DOHH2 (cell line): ENCODE results near the gene SCG5.

ENCODE experiments used
- H3F3A ChIP-seq: fragments of 200-600 bp; sonication (generic), shearing (Covaris generic); 2 replicates; pipeline ENCODE4 v1.6.0; 2016; ENCODE audit warnings: antibody characterized with exemption, mild to moderate bottlenecking; ENCODE audit not compliant: control insufficient read depth, insufficient read depth
- H3K27ac ChIP-seq: fragments of 200-600 bp; sonication (generic); 2 replicates; pipeline ENCODE4 v1.5.1; 2014; ENCODE audit warnings: low read depth, mild to moderate bottlenecking, low read length, moderate library complexity
- H3K27me3 ChIP-seq: fragments of 200-600 bp; sonication (generic); 2 replicates; pipeline ENCODE4 v1.6.1; 2014; ENCODE audit warnings: mild to moderate bottlenecking, low read length, mixed read lengths; ENCODE audit not compliant: control insufficient read depth
- H3K36me3 ChIP-seq: fragments of 200-600 bp; sonication (generic); 2 replicates; pipeline ENCODE4 v1.6.1; 2014; ENCODE audit warnings: mild to moderate bottlenecking, low read length, moderate library complexity, mixed read lengths; ENCODE audit not compliant: control insufficient read depth
- H3K4me1 ChIP-seq: fragments of 200-600 bp; sonication (generic); 2 replicates; pipeline ENCODE4 v1.6.1; 2014; ENCODE audit warnings: mild to moderate bottlenecking, low read length, mixed read lengths; ENCODE audit not compliant: control insufficient read depth
- H3K4me2 ChIP-seq: fragments of 200-600 bp; sonication (generic); 2 replicates; pipeline ENCODE4 v1.6.0; 2014; ENCODE audit warnings: mild to moderate bottlenecking, low read length, moderate library complexity
- H3K4me3 ChIP-seq: fragments of 200-600 bp; sonication (generic); 2 replicates; pipeline ENCODE4 v1.5.1; 2014; ENCODE audit warnings: mild to moderate bottlenecking, low read length, mixed read lengths
- H3K79me2 ChIP-seq: fragments of 200-600 bp; sonication (generic); 2 replicates; pipeline ENCODE4 v1.6.1; 2014; ENCODE audit warnings: mild to moderate bottlenecking, low read length, mixed read lengths; ENCODE audit not compliant: control insufficient read depth
- H3K9me2 ChIP-seq: fragments of 200-600 bp; sonication (generic); replicated peaks from 2 replicates; pipeline ENCODE4 v1.6.1; 2014; ENCODE audit warnings: mild to moderate bottlenecking, low read length, mixed read lengths; ENCODE audit not compliant: control insufficient read depth
- H3K9me3 ChIP-seq: fragments of 200-600 bp; sonication (generic); 2 replicates; pipeline ENCODE4 v1.6.1; 2014; ENCODE audit warnings: antibody characterized with exemption, low read length, mixed read lengths; ENCODE audit not compliant: control insufficient read depth, insufficient read depth
- H4K20me1 ChIP-seq: fragments of 200-600 bp; sonication (generic); 2 replicates; pipeline ENCODE4 v1.6.0; 2014; ENCODE audit warnings: low read depth, mild to moderate bottlenecking, antibody characterized with exemption, low read length, moderate library complexity; ENCODE audit not compliant: control insufficient read depth, insufficient read depth
- EZH2phosphoT487 ChIP-seq: fragments of 200-600 bp; sonication (generic); IDR thresholded peaks from 2 replicates; pipeline ENCODE4 v1.6.1; 2017; ENCODE audit warnings: borderline replicate concordance, mild to moderate bottlenecking, antibody characterized with exemption, low read length, moderate library complexity, mixed read lengths
- TF ChIP-seq, protein P1 (sequence below): fragments of 200-600 bp; sonication (generic); IDR thresholded peaks from one replicate; pipeline ENCODE4 v1.5.1; 2014; ENCODE audit warnings: antibody characterized with exemption, mild to moderate bottlenecking, low read depth, low read length; ENCODE audit not compliant: poor library complexity, severe bottlenecking

The SCG5 gene

DNA sequence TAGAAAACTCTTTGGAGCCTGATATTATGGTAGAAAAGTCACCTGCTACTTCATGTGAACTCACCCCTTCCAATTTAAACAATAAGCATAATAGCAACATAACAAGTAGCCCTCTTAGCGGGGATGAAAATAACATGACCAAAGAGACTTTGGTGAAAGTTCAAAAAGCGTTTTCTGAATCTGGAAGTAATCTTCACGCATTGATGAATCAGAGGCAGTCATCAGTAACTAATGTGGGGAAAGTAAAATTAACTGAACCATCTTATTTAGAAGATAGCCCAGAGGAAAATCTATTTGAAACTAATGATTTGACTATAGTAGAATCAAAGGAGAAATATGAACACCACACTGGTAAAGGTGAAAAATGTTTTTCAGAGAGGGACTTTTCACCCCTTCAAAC, 5.1 kb upstream of the SCG5 start:
- Histone ChIP-seq H3K79me2 (peaks cover 10% of the 10 kb centered on the region), H3K9me3 (no peaks in the 10 kb centered on the region), H3K9me2 (no peaks in the 10 kb centered on the region), H3K27ac (peak overlapping the region; percentile 19), H3K4me1 (peaks cover 36% of the 10 kb centered on the region), H4K20me1 (peaks cover 3% of the 10 kb centered on the region; the same call in 1 of the 2 replicates), H3F3A (peaks cover 8% of the 10 kb centered on the region; the same call in 1 of the 2 replicates), H3K4me3 (no peak overlapping the region), H3K36me3 (peaks cover 88% of the 10 kb centered on the region), H3K27me3 (no peaks in the 10 kb centered on the region), H3K4me2 (no peak overlapping the region)
- TF ChIP-seq, protein P1, sequence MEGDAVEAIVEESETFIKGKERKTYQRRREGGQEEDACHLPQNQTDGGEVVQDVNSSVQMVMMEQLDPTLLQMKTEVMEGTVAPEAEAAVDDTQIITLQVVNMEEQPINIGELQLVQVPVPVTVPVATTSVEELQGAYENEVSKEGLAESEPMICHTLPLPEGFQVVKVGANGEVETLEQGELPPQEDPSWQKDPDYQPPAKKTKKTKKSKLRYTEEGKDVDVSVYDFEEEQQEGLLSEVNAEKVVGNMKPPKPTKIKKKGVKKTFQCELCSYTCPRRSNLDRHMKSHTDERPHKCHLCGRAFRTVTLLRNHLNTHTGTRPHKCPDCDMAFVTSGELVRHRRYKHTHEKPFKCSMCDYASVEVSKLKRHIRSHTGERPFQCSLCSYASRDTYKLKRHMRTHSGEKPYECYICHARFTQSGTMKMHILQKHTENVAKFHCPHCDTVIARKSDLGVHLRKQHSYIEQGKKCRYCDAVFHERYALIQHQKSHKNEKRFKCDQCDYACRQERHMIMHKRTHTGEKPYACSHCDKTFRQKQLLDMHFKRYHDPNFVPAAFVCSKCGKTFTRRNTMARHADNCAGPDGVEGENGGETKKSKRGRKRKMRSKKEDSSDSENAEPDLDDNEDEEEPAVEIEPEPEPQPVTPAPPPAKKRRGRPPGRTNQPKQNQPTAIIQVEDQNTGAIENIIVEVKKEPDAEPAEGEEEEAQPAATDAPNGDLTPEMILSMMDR: no peak
- no peak for TF ChIP-seq EZH2phosphoT487

DNA sequence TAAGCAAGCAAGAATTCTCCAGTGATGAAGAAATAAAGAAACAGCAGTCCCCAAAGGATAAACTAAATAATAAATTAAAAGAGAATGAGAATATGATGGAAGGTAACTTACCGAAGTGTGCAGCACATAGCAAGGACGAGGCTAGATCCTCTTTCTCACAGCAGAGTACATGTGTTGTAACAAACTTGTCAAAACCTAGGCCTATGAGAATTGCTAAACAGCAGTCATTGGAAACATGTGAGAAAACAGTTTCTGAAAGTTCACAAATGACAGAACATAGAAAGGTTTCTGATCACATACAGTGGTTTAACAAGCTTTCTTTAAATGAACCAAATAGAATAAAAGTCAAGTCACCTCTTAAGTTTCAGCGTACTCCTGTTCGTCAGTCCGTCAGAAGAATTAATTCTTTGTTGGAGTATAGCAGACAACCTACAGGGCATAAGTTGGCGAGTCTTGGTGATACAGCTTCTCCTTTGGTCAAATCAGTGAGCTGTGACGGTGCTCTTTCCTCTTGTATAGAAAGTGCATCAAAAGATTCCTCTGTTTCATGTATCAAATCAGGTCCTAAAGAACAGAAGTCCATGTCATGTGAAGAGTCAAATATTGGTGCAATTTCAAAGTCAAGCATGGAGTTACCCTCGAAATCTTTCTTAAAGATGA, 4.5 kb upstream of the SCG5 start:
- no peak overlapping the region for H3K4me3 ChIP-seq

DNA sequence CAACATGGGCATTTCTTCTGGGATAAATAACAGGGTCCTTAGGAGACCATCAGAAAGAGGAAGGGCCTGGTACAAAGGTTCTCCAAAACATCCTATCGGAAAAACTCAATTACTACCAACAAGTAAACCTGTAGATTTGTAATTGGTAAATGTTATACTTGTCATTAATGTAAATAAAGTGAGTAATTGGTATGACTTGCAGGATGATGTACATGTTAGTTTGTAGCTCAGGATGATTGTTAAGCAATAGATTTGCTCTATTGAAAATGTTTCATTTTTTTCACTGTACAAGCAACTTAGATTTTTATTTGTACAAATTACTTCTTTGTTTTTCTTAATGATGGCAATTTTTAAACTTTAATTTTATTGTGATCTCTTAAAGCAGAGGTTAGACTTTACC, 3.8 kb upstream of the SCG5 start:
- H3K36me3 ChIP-seq: peaks cover 80% of the 10 kb centered on the region
- no peaks in the 10 kb centered on the region for H3K27me3 ChIP-seq
- no peak overlapping the region for H3K4me2 ChIP-seq
- peaks cover 36% of the 10 kb centered on the region for H3K4me1 ChIP-seq
- H3K4me3 ChIP-seq: no peak overlapping the region
- no peaks in the 10 kb centered on the region for H3K9me2 ChIP-seq
- H3K9me3 ChIP-seq: no peaks in the 10 kb centered on the region
- peaks cover 8% of the 10 kb centered on the region; the same call in 1 of the 2 replicates for H3F3A ChIP-seq
- peaks cover 7% of the 10 kb centered on the region; the same call in 1 of the 2 replicates for H4K20me1 ChIP-seq
- no peak overlapping the region for H3K27ac ChIP-seq
- H3K79me2 ChIP-seq: peaks cover 10% of the 10 kb centered on the region
- TF ChIP-seq, protein P1: no peak
- TF ChIP-seq EZH2phosphoT487: no peak

More for the DNA sequence above, 4.5 kb upstream of the SCG5 start:
- H3K36me3 ChIP-seq: peaks cover 82% of the 10 kb centered on the region
- H3K4me2 ChIP-seq: no peak overlapping the region
- peaks cover 10% of the 10 kb centered on the region for H3K79me2 ChIP-seq
- H3K4me1 ChIP-seq: peaks cover 36% of the 10 kb centered on the region
- H4K20me1 ChIP-seq: peaks cover 7% of the 10 kb centered on the region; the same call in 1 of the 2 replicates
- no peaks in the 10 kb centered on the region for H3K9me2 ChIP-seq
- H3F3A ChIP-seq: peaks cover 8% of the 10 kb centered on the region; the same call in 1 of the 2 replicates
- H3K27ac ChIP-seq: no peak overlapping the region
- no peaks in the 10 kb centered on the region for H3K27me3 ChIP-seq
- H3K9me3 ChIP-seq: no peaks in the 10 kb centered on the region
- TF ChIP-seq, protein P1: no peak
- no peak for TF ChIP-seq EZH2phosphoT487
